Stimulated activated CD4-positive, alpha-beta T cell treated with anti-CD3 and anti-CD28 coated beads, Interleukin-4, amount 100 ng/mL, for 48 hours (primary cell): ENCODE measurements around the gene EAF2.
"Not testable (repeated sequence)": the region's sequence is repeated elsewhere in the genome, so short reads cannot be mapped to it uniquely, and the experiment has no call there.

Experiments
- DNase-seq, 2 donors: peaks; one replicate each; pipeline ENCODE4 v3.0.0-alpha.2; 2020; ENCODE audit warnings: low read depth in 2 of 2

Gene EAF2

DNA sequence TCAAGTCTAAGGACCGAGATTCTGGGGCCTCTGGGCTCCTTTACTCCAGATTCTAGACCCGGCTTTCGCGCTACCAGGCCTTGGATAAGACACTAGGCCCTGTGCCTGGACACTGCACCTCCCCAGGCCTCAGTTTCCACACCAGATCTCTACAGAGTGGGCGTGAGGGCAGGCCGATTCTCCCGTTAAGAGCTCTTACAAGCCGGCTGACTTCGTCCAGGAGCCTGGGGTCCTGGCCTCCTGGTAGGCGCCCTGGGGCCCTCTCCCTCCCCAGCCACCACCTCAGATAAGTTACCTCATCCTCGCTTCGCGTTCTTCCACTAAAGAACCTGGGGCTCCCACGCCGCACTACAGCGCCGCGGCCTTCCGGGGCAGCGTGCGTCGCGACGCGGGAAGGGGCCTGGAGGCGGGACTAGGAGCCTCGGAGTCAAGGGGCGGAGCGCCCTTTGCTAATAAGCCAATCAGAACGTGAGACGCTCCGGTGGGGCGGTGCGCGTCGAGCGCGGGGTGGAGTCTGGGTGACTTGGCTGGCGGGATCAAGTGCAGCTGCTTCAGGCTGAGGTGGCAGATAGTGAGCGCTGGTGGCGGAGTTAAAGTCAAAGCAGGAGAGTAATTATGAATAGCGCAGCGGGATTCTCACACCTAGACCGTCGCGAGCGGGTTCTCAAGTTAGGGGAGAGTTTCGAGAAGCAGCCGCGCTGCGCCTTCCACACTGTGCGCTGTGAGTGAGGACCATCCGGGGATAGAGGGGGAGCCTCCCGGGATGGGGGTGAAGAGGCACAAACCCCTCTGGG, at the start of gene EAF2, which contains the start of gene IQCB1:
EAF2 (plus strand) TSS at position 539 of the 794 bp plus-strand sequence; CDS start at position 616, 77 bp downstream.
IQCB1 (minus strand) TSS at position 390 of the 794 bp plus-strand sequence. CDS start 6,100 bp downstream, outside the sequence.
- DNase-seq = peak; percentile 87 to 92

DNA sequence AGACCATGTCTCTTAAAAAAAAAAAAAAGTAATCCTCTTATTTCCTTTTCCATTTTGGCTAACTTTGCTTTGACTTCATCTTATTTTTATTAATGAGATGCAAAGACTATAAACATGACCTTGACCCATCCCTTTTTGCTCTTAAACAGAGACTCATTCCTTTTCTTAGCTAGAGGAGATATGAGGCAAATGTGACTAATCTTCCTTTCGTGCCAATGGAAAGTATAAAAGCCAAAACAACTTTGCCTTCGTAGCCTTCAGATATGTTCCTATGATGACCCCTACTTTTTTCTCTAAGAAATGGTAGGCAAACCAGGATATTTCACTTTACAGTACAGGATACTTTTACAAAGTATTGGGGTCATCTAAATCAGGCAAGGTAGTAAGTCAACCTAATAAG, 48.5 kb upstream of the EAF2 start:
- no peak for DNase-seq

DNA sequence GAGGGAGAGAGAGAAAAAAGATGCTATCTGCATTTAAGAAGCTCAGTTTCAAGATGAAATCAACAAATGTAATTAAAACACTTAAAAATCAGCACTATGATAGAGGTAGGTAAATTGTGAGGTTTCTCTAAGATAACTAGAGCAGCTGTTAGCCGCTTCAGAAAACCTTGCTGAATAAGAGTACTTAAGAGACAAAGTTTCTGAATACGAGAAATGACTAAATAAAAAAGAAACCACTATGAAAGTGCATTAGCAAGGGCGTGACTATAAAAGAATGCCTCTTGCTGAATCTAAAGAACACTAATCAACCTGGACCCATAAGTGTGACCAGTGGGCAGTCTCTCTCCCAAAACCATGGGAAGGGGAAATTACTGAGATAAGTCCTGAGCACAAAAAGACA, 41.9 kb upstream of the EAF2 start:
- DNase-seq = no peak

DNA sequence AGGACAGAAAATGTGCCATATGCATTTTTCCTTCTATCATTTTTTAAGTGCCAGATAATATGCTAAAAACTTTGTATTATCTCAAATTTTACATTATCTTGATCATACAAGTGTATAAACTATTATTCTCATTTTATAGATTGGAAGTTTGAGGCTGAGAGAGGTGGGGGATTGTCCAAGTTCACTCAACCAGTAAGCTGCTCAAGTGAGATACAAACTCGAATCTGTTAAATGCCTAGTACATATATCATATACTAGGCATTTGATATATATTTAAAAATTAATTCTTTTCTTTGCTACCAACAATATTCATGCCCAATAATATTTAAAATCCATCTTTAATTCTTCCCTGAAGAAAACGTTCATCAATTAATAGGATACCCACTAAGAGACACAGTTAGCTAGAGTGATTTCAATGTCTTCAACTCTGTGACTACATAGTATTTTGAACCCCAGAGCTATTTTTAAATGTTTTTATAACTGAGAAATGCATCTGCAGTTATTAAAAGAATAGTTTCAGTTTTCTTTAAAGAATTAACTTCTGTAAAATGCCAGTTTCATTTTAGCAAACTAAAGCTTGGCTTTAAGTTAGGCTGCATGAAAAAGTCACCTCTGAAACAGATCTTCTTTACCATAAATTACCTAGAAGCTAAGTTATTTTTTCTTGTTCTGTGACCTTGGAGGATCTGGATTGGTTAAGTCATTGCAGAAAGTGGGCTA, 40.6 kb upstream of the EAF2 start:
- DNase-seq = no peak

DNA sequence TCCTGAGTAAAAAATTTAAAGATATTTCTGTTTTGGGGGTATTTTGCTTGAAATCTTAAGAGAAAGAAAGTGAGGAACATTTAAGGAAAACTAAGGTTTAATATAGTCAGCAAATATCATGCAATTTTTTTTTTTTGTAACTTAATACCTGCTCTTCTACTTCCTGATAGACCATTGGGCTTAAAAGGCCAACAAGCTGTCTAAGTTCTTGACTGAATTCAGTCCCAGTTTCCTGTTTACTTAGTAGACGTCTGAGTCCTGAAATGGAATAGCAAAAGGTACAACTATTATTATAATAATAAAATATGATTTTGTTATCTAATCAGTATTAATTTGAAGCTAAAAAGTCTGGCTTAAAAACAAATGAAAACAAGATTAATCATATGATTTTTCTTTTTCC, 38.0 kb upstream of the EAF2 start:
- DNase-seq = no peak

DNA sequence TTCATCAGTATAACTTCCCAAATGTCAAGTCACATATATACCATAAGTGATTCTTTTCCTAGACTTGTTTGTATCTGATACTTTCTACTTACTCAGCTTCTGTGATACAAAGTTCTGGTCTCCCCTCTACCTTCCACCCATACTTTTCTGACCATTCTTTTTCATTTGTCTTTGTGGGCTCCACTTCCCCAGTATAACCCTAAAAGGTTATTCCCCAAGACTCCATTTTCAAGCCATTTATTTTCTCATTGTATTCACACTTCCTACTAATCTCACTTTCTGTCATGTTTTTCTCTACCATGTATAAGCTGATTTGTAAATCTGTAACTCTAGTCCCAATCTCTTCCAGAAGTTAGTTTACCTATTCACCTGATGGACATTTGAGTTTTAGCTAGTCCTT, 34.1 kb upstream of the EAF2 start:
- no peak for DNase-seq

DNA sequence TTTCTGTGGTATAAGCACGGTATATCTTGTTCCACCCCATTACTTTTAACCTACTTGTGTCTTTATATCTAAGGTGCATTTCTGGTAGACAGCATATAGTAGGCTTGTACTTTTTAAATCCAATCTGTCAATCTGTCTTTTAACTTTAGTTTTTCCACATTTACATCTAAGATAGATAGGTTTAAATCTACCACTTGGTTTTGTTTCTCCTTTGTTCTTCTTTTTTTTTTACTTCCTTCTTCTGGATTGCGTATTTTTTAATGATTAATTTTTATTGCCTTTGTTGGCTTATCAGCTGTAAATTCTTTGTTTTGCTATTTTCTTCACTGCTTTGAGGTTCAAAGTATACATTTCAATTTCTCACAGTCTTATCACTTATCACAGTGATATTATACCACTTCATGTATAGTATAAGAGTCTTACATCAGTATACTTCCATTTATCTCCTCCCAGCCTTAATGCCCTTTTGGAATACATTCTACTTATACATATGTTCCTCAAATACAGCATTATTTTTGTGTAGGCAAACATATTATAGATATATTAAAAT, 31.2 kb upstream of the EAF2 start:
- no peak for DNase-seq

DNA sequence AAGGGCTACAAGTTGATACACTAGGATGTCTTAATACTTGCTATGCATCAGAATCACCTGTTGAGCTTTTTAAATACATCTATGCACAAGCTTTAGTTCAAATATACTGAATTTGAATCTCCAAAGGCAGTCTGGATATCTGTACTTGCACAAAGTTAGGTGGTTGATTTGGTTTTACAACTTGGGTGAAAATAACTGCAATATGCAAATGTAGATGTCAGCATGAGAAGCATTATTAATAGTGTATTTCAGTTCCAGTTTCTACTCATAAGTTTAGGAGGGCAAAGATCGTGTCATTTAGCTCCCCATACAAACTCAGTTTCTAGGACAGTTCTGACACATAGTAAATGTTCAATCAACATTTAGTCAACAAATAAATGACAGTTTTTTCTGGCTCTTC, 25.8 kb upstream of the EAF2 start:
- DNase-seq = no peak

DNA sequence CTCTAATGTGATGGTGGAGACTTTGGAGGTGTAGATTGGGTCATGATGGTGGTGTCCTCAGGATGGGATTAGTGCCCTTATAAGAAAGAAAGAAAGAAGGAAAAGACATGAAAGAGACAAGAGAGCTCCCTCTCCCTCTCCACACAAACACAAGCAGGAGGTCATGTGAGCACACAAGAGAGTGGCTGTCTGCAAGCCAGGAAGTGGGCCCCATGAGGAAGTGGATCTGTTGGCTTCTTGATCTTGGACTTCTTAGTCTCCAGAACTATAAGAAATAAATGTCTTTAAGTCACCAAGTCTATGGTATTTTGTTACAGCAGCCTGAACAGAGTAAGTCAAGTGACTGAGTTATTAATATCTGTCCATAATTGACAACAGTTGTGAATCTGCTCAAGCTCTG, 17.3 kb upstream of the EAF2 start:
- no peak for DNase-seq

DNA sequence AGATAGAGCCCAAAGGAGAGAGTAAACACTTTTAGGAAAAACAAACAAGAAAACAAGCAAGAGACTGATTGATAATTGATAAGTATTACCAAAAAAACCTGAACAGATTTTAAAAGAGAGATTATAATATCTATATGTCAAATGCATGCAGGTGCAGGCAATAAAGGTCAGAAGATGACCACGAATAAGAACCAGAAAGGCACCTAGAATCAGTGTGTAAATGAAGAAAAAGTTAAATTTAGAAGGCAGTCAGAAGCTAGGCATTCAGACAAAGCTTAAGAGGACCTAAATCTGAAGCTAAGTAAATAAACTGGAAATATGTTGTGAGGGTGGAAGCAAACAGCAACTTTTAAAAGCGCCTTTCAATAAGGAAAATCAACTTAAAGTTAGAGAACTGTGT, 16.4 kb upstream of the EAF2 start:
- no peak for DNase-seq

DNA sequence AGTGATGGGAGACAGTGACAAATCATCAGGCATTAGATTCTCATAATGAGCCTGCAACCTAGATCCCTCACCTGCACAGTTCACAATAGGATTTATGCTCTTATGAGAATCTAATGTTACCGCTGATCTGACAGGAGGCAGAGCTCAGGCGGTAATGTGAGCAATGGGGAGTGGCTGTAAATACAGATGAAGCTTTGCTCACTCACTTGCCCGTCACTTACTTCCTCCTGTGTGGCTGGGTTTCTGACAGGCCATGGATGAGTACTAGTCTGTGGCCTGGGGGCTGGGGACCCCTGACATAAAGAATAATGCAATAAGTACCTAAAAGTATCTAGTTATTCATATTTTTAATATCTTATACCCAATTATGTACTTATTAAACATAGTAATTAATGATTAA, 15.8 kb upstream of the EAF2 start:
- no peak for DNase-seq

DNA sequence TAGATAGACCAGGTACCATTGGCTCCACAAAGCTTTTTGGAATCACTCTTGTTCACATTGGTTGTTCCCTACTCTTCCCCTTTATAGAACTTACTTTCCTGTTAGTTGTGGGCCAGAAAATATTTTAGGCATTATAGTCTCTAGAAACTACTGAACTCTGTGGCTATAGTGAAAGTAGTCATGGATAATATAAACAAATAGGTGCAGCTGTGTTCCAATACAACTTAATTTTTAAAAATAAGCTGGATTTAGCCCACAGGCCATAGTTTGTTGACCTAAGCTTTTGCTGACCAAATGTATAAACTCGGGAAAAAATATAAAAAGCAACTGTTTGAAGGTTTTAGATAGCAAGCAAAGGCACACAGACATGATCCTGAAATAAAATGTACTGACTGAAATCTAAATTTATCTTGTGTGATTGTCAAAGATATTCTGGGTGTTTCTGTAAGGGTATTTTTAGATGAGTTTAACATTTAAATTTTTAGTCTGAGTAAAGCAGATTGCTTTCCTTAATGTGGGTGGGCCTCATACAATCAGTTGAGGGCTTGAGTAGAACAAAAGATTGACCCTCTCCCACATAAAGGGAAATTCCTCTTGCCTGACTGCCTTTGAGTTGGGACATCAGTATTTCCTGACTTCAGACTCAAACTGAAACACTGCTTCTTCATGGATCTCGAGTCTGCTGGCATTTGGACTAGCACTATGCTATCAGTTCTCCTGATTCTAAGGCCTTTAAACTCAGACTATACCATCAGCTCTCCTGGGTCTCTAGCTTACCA, 13.4 kb upstream of the EAF2 start:
- DNase-seq = no peak

DNA sequence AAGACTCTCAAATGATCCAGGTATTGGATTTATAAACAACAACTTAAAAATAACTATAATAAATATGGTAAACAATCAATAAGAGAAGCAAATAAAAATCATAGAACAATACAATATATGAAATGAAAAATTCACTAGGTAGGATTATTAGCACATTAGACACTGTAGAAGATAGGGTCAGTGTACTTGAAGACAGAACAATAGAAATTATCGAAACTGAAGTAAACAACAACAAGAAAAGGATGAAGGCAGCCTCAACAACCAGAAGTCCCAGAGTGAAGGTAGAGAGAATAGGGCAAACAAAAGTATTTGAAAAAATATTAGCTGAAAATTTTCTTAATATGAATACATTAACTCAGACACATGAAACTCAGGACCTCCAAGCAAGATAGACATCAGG, 12.0 kb upstream of the EAF2 start:
- no peak for DNase-seq

DNA sequence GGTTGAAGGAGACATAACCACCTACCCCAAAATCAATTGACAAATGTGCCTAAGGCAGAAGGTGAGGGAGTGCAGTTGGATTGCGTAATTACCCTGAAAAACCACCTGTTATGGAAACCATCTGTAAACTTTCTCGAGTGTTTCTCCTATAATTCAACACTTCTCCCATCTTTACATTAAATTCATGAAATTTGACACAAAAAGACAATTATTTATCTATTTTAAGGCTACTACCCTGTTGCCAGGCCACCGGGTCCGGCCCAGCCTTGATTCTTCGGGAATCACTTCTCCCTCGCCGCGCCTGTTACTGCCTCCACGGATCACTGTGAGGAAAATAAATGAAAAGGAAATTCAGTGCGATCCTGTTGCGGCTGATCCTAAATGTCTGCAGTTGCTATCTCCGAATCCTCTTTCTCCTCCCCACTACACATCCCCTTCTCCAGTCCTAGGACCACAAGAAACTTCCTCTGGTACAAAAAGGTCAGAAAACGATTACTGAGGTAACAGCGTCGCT, 795 bp upstream of the EAF2 start:
- no peak for DNase-seq

DNA sequence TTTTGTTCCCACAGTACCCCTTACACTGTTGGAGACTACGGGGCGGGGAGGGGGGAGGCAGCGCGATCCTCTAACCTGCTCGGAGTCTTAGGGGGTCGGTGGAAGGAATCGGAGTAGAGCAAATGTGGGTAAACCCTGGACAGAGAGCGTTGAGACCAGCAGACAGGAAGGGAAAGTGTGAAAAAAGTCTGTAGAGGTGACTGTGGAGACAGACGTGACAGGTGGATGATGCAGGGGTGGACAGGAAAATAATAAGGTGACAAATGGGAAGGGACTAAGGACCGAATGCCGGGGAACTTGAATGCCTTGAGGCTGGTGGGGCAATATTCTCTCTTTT, 424 bp downstream of the EAF2 start:
- DNase-seq = no peak

DNA sequence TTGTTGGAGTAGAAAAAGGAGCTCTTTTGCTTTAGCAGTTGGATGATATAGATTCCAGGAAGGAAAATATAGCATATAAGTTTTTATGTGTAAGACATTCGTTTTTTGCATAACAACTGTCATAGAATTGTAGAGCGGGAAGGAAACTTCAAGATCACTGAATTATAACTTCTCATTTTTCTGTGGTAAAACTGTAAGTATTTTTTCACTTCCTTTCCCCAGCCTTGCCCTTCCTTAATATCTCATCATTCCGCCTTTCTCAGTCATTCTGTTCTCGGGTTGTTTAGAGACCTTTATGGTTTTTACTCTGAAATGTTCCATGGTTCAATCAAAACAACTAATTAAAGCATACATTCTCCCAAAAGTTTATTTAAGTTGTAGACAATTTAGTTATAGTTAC, 1.1 kb downstream of the EAF2 start:
- no peak for DNase-seq

DNA sequence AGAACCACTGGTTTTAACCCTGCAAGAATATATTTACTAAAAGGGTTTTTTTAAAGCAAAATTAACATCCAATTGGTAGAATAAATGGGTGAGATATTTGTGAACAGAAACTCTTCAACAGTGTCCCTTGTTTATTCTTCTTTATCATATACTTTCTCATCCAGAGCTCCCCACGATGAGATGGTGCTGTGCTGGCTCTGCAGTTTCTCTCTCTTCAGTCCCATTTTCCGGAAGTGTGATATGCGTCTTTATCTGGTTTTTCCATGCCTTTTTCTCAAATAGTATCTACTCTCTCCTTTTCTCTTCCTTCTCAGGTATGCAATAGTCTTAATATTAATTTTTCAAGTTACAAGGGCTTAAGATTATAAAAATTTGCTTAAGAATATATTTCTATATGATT, 1.5 kb downstream of the EAF2 start:
- no peak for DNase-seq

DNA sequence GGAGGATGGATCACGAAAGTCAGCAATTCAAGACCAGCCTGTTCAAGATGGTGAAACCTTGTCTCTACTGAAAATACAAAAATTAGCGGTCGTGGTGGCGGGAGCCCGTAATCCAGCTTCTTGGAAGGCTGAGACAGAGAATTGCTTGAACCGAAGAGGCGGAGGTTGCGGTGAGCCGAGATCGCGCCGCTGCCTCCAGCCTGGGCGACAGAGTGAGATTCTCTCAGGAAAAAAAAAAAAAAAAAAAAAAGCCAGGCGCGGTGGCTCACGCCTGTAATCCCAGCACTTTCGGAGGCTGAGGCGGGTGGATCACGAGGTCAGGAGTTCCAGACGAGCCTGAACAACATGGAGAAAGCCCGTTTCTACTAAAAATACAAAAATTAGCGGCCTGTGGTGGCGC, 5.0 kb downstream of the EAF2 start:
- DNase-seq = no peak

DNA sequence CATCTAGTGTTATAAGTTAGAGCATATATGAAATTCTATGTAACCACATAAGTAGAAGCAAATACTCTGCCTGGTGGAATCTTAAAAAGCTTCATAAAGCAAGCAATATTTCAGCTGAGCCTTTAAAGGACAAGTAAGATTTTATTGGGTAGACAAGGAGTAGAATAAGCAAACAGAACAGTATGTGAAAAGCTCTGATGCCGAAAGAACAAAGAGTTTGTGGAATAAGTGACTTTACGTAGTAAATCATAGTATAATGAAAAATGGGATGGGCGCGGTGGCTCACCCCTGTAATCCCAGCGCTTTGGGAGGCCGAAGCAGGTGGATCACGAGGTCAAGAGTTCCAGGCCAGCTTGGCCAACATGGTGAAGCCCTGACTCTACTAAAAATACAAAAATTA, 9.9 kb downstream of the EAF2 start:
- no peak for DNase-seq

DNA sequence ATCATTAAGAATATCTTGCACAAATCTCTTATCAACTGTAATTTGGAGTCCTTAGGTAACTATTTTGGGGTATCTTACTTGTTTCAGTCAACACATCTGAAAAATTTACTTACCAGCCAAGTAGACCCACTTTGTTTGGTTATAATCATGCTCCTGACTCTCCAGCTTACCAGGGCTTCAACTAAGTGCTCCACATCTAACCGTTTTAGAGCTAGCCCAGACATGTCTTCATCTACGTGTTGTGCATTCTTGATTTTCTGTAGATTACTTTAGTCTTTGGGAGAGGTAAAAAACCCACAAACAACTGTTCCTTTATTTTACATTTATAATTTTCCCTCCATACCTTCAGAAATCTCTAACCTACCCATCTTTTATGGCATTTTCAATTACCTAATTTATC, 17.2 kb downstream of the EAF2 start:
- no peak for DNase-seq

DNA sequence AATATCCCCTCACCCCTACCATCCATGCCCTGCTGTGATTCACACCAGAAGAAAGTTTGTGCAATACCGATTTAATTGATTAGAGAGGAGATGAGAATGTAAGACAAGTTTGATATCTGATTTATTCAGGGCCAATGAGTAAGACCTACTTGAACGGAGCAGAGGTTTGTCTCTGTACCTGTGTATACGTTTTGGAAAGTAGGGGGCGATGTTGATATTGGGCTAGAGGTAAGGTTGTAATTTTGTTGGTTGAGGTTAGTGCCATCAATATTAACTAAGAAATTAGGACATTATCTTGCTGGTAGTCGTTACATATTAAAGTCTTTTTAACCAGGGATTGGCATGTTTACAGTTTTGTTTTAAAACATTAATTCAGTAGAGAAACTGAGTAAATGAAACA, 20.5 kb downstream of the EAF2 start:
- DNase-seq = no peak

DNA sequence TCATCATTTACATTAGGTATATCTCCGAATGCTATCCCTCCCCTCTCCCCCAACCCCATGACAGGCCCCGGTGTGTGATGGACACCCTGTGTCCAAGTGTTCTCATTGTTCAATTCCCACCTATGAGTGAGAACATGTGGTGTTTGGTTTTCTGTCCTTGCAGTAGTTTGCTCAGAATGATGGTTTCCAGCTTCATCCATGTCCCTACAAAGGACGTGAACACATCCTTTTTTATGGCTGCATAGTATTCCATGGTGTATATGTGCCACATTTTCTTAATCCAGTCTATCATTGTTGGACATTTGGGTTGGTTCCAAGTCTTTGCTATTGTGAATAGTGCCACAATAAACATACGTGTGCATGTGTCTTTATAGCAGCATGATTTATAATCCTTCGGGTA, 22.8 kb downstream of the EAF2 start:
- DNase-seq = not testable (repeated sequence)
